GM21367 (cell line): Measurements from ENCODE around the gene NDUFB11.
A peak's percentile ranks its signal among the peaks of the same experiment; 100 is the strongest.
"Not testable (repeated sequence)": the region's sequence is repeated elsewhere in the genome, so short reads cannot be mapped to it uniquely, and the experiment has no call there.

ENCODE experiments used
- ATAC-seq: cut with Tn5 transposase; IDR thresholded peaks from one replicate; pipeline ENCODE4 v1.9.1; 2021; ENCODE audit not compliant: unreplicated experiment

Gene NDUFB11

DNA sequence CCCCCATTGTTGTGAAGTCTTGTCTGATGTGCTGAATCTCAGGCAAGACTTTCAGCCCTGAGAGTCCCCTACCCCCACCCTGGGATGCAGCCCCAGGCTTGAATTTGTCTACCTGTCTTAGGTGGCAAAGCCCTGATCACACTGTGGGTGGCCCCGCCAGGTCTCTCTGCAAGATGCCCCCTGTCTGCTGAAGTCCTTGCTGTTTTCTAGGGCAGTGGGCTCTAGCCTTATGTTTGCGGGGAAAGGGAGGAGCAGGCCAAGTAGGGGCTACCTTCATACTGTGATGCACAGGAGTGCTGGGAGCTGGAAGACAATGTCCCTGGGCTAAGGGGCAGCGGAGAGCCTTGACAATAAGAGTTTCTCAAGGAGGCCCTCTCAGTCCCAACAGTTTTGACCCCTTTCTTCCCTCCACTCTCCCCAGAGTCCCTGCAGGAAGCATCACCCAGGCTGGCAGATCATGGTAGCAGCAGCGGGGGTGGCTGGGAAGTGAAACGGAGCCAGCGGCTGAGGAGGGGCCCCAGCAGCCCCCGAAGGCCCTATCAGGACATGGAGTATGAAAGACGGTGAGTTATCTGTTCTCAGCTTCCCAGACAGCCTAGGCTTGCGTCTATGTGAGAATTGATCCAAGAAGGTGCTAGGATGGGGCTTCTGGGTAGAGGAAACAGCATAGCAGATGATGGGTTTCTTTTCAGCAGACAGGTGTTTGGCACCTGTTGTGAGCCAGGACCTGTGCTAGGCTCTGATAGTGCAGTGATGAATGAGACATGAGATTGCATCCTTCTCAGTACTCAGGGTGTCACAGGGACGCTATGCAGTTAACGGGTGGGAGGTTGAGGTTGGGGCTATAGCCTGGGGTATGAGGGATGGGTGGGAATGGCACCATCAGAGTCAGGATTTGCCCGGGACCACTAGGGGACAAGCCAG is 2.7 kb upstream of the NDUFB11 start:
- no peak for ATAC-seq

DNA sequence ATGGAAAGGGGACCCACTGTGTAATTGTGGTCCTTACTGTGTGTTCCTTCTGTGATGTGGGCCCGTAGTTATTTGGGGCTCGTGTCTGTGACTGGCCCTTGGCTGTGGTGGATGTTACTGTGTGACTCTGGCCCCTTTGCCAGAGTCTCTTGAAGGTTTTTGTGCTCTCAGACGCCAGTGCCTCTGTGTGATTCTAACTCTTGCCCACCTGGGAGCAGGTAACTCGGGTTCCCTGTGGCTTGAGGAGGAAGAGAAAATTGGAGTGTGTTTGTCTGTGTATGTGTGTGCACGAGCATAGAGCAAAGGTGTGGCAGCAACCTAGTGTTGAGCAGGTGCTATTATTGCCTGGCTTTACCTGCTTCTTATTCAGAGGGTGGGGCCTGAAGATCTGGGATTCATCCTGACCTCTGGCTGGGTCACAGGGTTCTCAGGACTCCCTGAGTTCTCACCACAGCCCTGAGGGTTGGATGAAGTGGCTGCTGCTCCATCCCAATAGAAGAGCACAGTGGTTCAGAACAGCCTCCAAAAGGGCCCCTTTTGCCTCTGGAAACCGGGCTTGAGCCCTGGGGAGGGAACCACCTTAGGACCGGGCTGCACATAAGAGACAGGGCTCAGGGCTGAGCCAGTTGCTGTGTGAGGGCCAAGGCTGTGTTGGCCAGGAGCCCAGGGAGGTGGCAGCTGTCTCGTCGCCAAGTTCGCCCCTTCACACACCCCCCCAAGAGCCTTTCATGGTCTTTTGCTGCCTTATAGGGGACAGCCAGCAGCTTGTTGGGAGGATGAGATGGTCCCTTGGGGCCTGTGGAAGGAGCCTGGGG is 1.8 kb upstream of the NDUFB11 start:
- no peak for ATAC-seq

DNA sequence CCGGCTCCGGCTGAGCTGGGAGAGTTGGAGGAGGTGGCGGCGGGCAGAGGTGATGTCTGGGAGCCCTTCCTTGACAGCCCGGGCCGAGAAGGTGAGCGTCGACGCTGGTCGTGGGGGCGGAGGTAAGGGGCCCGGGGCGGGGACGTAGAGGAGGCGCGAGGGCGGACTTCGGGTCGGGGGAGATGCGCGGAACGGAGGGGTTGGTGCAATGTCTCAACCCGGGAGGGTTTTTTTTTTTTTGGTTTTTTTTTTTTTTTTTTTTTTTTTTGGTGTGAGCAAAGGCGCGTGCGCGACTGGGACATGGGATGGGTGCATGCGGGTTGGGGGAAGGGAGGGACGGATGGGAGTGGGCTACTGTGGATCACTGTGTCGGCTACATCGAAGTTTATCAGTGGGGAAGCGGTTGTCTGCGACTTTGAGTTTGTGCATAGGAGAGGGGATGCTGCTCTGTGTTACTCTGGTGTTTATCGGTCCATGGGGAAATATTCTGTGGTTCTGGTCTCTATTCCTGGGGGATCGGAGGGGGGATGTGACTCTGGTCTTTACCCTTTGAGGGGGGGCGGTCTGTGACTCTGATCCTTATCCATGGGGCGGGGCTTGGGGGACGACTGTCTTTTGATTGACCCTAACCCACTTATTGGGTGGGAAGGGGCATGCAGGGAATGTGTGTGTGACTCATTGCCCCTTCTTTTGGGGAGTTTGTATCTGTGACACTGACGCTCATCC is 1.1 kb upstream of the NDUFB11 start:
- ATAC-seq = peak; percentile 14

DNA sequence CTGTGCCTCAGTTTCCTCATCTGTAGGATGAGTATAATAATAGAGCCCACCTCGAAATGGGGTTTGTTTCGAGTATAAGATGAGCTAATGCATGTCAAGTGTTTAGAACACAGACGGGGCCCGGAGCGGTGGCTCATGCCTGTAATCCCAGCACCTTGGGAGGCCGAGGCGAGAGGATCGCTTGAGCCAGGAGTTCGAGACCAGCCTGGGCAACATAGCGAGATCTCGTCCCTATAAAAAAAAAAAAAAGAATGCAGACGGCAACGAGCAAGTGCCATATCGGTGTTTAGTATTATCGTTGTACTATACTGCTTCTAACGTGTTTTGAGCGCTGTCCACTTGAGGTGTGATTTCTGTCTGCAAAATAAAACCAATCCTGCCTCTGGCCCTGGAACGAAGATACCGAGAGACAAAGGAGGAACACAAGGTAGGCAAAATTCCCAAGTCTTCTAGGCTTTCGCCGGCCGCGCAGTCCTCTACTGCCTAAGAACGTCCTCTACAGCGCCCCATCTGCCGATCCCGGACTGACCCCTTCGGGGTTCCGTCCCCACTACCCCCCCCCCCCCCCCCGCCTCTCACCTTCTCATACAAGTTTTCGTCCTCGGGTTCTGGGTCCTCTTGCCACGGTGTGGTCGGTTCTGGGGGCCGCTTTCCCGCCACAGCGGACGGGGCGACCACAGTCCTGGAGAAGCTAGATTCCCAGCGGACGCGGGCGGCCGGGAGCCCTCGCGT is 442 bp downstream of the NDUFB11 start:
- no peak for ATAC-seq

DNA sequence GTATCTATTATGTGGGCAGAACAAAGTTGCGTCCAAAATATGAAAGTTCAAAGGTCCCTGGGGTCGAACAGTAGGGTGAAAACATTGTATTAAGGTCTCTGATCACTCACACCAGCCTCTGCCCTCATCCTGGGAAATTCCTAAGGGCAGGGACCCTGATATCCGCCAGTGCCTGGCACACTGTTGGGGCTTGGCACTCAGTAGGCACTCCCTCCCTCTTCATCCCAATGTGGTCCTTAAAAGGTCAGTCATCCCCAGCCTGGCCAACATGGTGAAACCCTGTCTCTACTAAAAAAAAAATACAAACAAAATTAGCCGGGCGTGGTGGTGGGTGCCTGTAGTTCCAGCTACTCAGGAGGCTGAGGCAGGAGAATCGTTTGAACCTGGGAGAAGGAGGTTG is 6.3 kb downstream of the NDUFB11 start:
- no peak for ATAC-seq

DNA sequence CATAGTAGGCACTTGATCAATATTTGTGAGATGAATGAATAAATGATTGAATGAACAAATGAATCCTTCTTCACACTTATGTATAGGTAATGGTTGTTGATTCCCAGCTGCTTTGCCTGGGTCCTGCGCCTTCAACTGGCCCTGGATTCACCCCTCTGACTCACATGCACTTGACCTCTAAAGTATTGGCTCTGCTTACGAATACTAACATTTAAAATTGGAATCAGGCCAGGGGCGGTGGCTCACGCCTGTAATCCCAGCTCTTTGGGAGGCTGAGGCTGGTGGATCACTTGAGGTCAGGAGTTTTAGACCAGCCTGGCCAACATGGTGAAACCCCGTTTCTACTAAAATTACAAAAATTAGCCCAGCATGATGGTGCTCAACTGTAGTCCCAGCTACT is 8.9 kb downstream of the NDUFB11 start:
- not testable (repeated sequence) for ATAC-seq

DNA sequence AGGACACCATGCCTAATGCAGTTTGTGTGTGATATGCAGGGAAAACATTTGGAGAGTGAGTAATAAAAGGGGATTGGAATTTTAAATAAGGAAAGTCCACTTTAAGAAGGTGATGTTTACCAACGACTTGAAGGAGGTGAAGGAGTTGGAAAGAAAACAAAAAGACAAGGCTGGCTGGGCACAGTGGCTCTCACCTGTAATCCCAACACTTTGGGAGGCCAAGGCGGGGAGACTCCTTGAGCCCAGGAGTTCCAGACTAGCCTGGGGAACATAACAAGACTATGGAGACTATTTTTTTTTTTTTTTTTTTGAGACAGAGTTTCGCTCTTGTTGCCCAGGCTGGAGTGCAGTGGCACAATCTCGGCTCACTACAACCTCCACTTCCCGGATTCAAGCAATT is 11.0 kb downstream of the NDUFB11 start:
- ATAC-seq = no peak

DNA sequence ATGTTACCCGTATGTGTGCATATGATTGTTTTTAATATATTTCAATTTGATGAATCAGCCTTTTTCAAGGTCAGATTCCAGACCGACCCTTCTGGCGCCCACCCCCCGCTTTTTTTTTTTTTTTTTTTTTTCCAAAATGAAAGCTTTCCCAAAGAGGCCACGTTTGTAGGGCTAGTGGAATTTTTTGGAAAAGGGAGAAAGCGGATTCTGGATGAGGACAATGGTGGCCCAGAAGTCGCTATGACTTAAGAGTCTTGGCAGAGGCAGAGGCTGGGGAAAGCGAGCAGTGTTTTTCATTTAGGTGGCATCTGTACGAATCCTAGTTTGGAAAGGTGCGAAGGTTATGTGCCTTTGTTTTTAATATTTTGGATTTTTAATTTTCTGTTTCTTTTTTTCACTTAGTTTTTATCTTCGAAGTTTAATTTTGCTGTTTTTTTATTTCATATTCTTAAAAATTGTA is 14.6 kb downstream of the NDUFB11 start:
- no peak for ATAC-seq

DNA sequence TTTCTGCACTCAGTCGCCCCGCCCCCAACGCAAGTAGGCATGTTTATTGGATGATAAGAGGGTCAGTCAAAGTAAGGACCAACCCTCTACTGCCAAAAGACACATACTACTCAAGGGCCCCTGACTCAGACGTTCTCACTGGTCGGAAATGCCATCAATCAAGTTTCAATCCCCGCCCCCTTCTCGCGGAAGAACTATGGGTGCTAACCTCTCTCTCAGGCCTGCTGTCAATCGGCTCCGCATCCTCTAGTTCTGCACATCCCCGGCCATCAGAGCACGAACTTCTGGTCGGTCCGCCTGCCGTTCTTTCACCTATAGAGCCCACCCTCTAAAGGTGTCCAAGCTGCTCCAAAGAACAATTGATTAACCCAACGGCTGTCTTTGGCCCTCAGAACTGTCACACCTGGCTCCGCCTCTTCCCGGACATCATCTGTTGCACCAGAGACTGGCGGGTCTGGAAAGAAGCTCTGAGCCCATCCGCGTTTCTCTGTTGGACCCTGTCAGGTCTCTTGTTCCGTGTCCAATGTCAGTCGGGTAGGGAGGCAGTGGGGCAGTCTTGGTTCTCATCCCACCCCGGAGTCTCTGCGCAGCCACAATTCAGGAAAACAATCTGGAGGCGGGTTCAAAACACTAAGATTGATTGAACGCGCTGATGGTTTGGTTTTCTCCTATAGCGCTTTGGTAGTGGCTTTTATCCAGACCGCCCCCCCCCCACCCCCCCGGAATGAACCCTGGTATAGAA is 15.2 kb downstream of the NDUFB11 start:
- peak; percentile 93 for ATAC-seq

DNA sequence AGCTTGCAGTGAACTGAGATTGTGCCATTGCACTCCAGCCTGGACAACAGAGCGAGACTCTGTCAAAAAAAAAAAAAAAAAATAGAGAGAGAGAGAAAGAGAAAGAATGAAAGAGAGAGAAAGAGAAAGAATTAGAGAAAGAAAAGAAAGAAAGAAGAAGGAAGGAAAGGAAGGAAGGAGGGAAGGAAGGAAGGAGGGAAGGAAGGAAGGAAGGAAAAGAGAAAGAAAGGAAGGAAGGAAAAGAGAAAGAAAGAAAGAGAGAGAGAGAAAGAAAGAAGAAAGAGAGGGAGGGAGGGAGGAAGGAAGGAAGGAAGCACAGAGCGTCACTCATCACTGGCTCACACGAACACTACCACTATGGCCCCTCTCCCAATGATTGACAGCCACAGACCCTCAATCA is 20.0 kb downstream of the NDUFB11 start:
- not testable (repeated sequence) for ATAC-seq

DNA sequence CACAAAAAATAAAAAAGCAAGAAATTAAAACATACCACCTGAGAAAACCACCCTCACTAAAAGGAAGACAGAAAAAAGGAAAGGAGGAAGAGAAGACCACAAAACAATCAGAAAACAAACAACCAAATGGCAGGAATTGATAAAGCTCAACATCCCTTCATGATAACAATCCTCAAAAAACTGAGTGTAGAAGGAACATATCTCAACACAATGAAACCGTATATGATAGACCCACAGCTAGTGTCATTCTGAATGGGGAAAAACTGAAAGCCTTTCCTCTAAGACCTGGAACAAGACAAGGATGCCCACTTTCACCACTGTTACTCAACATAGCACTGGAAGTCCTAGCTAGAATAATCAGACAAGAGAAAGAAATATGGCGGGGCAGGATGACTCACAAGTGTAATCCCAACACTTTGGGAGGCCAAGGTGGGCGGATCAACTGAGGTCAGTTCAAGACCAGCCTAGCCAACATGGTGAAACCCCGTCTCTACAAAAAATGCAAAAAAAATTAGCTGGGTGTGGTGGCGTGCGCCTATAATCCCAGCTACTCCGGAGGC is 27.9 kb downstream of the NDUFB11 start:
- not testable (repeated sequence) for ATAC-seq

DNA sequence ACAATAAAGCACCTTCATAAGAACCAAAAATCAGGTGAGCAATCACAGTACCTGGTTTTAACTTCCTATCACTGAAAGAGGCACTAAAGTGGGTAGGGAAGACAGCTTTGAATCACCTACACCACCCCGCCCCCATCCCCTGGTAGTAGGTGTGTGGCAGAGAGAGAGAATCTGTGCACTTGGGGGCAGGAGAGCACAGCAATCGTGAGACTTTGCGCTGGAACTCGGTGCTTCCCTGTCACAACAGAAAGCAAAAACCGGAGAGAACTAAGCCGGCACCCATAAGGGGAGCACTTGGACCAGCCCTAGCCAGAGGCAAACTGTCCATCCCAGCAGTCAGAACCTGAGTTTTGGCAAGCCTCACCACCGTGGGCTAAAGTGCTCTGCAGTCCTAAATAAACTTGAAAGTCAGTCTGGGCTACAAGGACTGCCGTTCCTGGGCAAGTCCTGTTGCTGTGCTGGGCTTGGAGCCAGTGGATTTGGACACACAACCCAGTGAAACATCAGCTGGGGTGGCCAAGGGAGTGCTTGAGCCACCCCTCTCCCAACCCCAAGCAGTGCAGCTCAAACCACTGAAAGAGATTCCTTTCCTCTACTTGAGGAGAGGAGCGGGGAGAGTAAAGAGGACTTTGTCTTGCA is 32.1 kb downstream of the NDUFB11 start:
- no peak for ATAC-seq

DNA sequence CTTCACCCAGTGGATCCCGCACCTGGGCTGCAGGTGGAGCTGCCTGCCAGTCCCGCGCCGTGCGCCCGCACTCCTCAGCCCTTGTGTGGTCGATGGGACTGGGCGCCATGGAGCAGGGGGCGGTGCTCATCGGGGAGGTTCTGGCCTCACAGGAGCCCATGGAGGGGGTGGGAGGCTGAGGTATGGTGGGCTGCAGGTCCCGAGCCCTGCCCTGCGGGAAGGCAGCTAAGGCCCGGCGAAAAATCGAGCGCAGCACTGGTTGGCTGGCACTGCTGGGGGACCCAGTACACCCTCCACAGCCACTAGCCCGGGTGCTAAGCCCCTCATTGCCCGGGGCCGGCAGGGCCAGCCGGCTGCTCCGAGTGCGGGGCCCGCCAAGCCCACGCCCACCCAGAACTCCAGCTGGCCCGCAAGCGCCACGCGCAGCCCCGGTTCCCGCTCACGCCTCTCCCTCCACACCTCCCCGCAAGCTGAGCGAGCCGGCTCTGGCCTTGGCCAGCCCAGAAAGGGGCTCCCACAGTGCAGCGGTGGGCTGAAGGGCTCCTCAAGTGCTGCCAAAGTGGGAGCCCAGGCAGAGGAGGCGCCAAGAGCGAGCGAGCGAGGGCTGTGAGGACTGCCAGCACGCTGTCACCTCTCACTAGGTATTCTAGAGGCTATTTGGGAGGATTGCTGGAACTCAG is 33.4 kb downstream of the NDUFB11 start:
- ATAC-seq = not testable (repeated sequence)

DNA sequence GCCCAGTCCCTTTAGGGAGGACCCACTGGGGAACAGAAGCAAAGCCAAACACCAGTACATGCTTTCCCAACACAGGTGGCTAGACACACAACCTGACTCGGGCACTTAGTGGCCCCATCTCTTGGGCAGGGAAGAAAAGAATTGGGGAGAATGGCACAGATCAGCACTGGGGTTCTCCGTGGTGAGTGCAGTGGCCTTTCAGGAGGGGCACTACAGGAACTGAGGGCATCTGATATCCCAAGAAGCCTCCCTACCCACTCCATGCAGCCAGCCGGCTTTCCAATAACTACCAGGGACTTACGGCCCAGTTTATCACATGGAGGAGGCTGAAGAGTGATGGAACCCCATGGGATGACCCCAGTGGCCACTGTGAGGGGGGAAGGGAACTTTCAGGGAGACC is 43.3 kb downstream of the NDUFB11 start:
- ATAC-seq = no peak

DNA sequence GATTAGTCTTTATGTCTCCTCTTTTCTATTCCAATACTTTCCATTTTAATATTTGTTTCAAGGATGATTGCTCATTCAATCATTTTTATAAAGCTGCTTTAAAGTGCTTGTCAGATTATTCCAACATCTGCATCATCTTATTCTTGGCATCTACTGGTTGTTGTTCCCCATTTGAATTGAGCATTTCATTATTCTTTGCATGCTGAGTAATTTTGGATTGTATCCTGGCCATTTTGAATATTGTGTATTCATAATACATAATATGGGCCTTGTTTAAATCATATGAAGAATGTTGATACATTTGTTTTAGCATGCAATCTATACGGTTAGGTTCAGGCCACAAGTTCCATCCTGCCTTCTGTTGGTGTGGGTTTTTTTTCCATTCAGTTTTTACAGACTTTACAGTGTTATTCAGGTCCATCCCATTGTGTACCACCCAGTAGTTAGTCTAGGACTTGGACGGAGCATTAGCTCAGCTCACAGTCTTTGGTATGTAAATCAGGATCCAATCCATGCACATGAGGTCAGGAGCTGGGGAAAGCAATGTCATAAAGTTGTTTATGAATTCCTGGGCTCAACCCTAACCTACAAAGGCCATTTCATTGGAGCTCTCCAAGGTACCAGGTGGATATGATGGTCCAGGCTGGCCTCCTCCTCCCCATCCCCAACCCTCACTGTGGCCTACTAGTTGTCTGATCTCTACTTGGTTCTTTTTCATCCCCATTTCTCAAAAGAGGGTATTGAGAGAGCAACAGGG is 46.0 kb downstream of the NDUFB11 start:
- ATAC-seq = no peak

DNA sequence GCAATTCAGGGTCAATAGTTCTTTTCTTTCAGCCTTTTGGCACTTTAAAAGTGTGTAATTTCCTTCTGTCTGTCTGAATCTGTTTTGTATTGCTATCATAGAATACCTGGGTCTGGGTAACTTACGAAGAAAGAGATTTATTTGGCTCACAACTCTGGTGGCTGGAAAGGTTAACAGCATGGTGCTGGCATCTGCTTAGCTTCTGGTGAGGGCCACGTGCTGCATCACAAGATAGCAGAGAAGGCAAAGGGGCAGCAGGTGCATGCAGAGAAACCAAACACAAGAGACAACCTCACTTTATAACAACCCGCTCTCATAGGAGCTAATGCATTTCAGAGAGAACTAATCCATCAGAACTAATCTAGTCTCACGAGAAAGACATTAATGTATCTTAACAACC is 47.5 kb downstream of the NDUFB11 start:
- no peak for ATAC-seq

DNA sequence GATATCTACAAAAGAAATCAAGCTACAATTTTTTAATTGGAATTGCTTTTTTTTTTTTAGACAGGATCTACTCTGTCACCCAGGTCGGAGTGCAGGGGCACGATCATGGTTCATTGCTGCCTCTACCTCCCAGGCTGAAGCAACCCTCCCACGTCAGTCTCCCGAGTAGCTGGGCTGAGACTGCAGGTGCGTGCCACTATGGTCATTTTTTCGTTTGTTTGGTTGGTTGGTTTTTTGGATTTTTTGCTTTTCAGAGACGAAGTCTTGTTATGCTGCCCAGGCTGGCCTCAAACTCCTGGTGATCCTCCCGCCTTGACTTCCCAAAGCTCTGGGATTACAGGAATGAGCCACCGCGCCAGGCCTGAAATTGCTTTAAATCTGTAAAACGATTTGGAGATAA is 50.6 kb downstream of the NDUFB11 start:
- no peak for ATAC-seq

DNA sequence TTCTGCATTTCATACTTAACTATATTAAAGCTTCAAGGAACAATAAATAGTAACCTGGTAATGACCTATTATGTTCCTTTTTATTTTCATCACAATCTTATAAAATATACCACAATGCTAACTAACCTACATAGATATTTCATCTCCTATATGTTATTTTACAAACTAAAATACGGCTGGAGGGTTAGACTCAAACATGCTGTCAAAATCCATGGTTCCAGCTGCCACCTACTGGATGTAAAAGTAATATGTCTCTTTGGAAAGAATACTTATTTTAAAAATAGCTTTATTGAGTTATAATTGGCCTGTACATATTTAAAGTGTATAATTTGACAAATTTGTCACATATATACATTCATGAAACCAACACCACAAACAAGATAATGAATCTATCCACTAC is 51.3 kb downstream of the NDUFB11 start:
- ATAC-seq = no peak
